H1 (cell line): Measurements from ENCODE around the gene RNMT.

Source experiments
- CBX5 ChIP-seq: fragments of 300-800, 300-1000 bp; sonication (generic); IDR thresholded peaks from 2 replicates; pipeline ENCODE4 v1.7.1; 2016; ENCODE audit warnings: antibody characterized with exemption, low read length, low read depth
- CHD2 ChIP-seq: IDR thresholded peaks from 2 replicates; pipeline ENCODE4 v1.6.1; 2012; ENCODE audit warnings: low read length, improper control_type of control experiment
- GABPA ChIP-seq: IDR thresholded peaks from 2 replicates; pipeline ENCODE4 v1.6.1; 2011; ENCODE audit warnings: mild to moderate bottlenecking, low read length, moderate library complexity, borderline replicate concordance; ENCODE audit not compliant: insufficient read depth
- JUN ChIP-seq: IDR thresholded peaks from 2 replicates; pipeline ENCODE4 v1.6.1; 2011; ENCODE audit warnings: low read depth, mild to moderate bottlenecking, improper control_type of control experiment, low read length
- NRF1 ChIP-seq: IDR thresholded peaks from 2 replicates; pipeline ENCODE4 v1.6.1; 2011; ENCODE audit warnings: mild to moderate bottlenecking, low read depth, low read length, improper control_type of control experiment
- PHF8 ChIP-seq: fragments of 200-600 bp; sonication (generic); conservative IDR thresholded peaks from 2 replicates; pipeline ENCODE4 v1.7.1; 2012; ENCODE audit warnings: low read depth, mild to moderate bottlenecking, inconsistent platforms, low read length, moderate library complexity
- RAD21 ChIP-seq, 2 experiments: IDR thresholded peaks in 1 of 2; conservative IDR thresholded peaks in 1 of 2; 2 replicates each; pipeline ENCODE4 v1.6.1; 2011; ENCODE audit warnings: low read depth in 2 of 2, low read length in 2 of 2, improper control_type of control experiment in 1 of 2, inconsistent platforms in 1 of 2, mild to moderate bottlenecking in 1 of 2, moderate library complexity in 1 of 2
- RFX5 ChIP-seq: IDR thresholded peaks from 2 replicates; pipeline ENCODE4 v1.6.1; 2011; ENCODE audit warnings: low read depth, low read length, improper control_type of control experiment, borderline replicate concordance
- RNF2 ChIP-seq: fragments of 200-900, 300-1000 bp; sonication (generic); IDR thresholded peaks from 2 replicates; pipeline ENCODE4 v1.7.1; 2016; ENCODE audit warnings: borderline replicate concordance, low read depth, mild to moderate bottlenecking, antibody characterized with exemption, low read length; ENCODE audit not compliant: poor library complexity, severe bottlenecking; ENCODE audit errors: missing control alignments
- SRF ChIP-seq: IDR thresholded peaks from 2 replicates; pipeline ENCODE4 v1.6.1; 2011; ENCODE audit warnings: mild to moderate bottlenecking, low read depth, low read length, moderate library complexity
- TF ChIP-seq, protein P1 (sequence below): IDR thresholded peaks from 2 replicates; pipeline ENCODE4 v1.6.1; 2011; ENCODE audit warnings: low read depth, mild to moderate bottlenecking, low read length; ENCODE audit not compliant: insufficient read depth
- TF ChIP-seq, protein P2 (sequence below), 3 experiments: IDR thresholded peaks; 1 replicate in 2 of 3; 2 replicates in 1 of 3; pipeline versions ENCODE4 v1.5.1 to v1.6.1; 2011; ENCODE audit warnings: low read length in 3 of 3, mild to moderate bottlenecking in 3 of 3, inconsistent platforms in 2 of 3, low read depth in 1 of 3, moderate library complexity in 1 of 3; ENCODE audit not compliant: insufficient read depth in 1 of 3; ENCODE audit errors: control extremely low read depth in 1 of 3

DNA sequence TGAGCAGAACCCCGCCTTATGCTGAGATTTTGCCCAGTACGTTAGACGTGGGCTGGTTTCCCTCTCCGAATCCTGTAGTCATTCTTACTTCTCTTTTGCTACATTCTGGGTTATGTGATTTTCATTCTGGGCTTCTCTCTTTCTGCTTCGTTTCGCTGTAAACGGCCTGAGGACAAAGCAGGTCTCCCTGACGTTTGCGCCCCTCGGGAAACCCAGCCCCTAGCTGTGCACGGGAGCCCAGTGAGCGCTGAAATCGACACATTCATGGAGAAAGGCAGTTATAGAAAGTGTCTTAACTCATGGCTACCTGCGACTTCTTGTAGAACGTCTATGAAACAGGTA lies 74.8 kb downstream of the RNMT start:
- TF ChIP-seq, protein P1, sequence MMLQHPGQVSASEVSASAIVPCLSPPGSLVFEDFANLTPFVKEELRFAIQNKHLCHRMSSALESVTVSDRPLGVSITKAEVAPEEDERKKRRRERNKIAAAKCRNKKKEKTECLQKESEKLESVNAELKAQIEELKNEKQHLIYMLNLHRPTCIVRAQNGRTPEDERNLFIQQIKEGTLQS: no peak
- TF ChIP-seq, protein P2, sequence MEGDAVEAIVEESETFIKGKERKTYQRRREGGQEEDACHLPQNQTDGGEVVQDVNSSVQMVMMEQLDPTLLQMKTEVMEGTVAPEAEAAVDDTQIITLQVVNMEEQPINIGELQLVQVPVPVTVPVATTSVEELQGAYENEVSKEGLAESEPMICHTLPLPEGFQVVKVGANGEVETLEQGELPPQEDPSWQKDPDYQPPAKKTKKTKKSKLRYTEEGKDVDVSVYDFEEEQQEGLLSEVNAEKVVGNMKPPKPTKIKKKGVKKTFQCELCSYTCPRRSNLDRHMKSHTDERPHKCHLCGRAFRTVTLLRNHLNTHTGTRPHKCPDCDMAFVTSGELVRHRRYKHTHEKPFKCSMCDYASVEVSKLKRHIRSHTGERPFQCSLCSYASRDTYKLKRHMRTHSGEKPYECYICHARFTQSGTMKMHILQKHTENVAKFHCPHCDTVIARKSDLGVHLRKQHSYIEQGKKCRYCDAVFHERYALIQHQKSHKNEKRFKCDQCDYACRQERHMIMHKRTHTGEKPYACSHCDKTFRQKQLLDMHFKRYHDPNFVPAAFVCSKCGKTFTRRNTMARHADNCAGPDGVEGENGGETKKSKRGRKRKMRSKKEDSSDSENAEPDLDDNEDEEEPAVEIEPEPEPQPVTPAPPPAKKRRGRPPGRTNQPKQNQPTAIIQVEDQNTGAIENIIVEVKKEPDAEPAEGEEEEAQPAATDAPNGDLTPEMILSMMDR (IDR thresholded peaks at IDR 0.05; ENCODE audit: control extremely low read depth in 1 of 3, insufficient read depth in 1 of 3, low read depth in 1 of 3, low read length in 3 of 3): no peak
- no peak for TF ChIP-seq NRF1
- no peak for TF ChIP-seq RNF2
- no peak for TF ChIP-seq CHD2
- no peak for TF ChIP-seq RFX5
- no peak for TF ChIP-seq PHF8
- no peak for TF ChIP-seq CBX5
- no peak for TF ChIP-seq JUN
- no peak for TF ChIP-seq GABPA
- TF ChIP-seq SRF: no peak
- no peak for TF ChIP-seq RAD21 (IDR thresholded peaks at IDR 0.05 in 1 of 2, conservative IDR thresholded peaks at IDR 0.05 in 1 of 2; ENCODE audit: low read depth in 2 of 2, low read length in 2 of 2)
